Uterus (tissue), 2 donors: ENCODE data around the gene HBG2.

Experiments used
- CTCF ChIP-seq, 4 experiments: fragments of 200-600 bp in 2 of 4; fragments of 450-650 bp in 2 of 4; sonication (generic) in 2 of 4; IDR thresholded peaks; one replicate each; pipeline ENCODE4 v1.5.1; 2016 to 2019; ENCODE audit warnings: antibody characterized with exemption in 4 of 4, mild to moderate bottlenecking in 2 of 4, moderate library complexity in 1 of 4
- POLR2A ChIP-seq, 2 donors: fragments of 450-650 bp; IDR thresholded peaks; one replicate each; pipeline ENCODE4 v1.6.1; 2016; ENCODE audit warnings: antibody characterized with exemption in 2 of 2, mild to moderate bottlenecking in 1 of 2, moderate library complexity in 1 of 2

- no peak for TF ChIP-seq CTCF (IDR thresholded peaks at IDR 0.05)
- TF ChIP-seq POLR2A (IDR thresholded peaks at IDR 0.05): no peak
Observed at GRCh38 chr11:5286351-5286750, 31.8 kb upstream of the HBG2 start.
